Measurements from ENCODE around the gene BCAS3.
"Not testable (repeated sequence)": the region's sequence is repeated elsewhere in the genome, so short reads cannot be mapped to it uniquely, and the experiment has no call there.

The BCAS3 gene

DNA sequence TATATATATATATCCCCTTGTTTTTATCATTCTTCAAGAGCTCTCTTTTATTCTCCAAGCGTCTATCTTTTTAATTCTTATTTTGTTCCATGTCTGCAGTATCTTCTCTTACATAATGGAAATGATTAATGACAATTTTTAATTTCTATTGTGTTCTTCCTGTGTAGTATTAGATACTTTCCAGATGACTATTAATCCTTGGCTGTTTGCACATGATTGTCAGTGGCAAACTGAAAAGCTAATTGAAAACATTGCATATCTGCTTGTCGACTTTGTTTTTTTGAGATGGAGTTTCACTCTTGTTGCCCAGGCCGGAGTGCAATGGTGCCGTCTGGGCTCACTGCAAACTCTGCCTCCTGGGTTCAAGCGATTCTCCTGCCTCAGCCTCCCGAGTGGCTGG is 124.7 kb downstream of the BCAS3 start:
- no peak for DNase-seq

DNA sequence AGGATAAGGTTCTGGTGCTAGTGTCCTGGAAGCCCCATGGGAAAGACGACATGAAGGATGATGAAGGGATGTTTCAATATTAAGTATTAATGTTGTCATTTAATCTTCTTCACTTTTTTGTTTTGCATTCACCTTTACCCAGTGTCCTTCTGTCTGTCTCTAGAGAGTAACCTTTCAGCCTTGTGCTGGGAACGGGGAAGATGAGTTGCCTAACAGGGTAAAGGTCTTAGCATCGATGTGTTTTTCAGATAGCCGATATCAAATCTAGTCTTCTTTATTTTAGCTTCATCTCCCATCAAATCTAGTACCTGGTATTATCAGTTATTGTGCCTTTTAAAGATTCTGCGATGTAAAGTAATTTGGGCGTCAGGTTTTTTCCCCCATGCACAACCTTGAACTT is 125.4 kb downstream of the BCAS3 start:
- DNase-seq = no peak

DNA sequence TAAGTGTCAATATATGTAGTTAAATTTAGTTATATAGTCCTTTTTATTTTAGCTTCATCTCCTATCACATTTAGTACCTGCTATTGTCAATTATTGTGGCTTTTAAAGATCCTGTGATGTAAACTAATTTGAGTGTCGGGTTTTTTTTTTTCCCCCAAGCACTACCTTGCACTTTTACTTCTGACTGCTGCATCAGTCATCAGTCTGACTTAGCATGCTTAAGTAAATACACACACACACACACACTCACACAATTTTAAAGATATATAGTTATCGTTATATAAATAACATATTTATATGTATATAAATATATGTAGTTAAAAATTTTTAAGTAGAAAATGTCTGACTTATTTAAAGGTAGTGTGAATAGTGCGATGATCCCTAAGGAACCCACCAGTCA is 127.2 kb downstream of the BCAS3 start:
- no peak for DNase-seq

DNA sequence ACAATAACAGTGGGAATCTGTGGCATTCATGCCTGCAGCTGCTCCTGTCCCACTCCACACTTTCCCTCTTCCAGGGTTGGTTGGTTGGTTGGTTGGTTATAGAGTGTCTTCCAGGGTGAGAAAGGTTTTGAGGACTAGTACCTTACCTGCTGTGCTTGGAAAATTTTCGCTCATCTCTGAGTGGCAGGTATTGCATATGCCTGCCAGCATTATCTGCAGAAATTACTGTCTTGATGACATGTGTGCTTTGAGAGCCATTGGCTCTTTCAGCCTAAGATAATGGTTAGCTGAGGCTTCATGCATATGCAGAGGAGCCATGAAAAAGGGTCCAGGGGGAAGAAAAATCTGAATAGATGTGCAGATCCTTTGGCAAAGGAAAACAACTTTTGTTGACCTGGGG is 131.8 kb downstream of the BCAS3 start:
- DNase-seq = no peak

DNA sequence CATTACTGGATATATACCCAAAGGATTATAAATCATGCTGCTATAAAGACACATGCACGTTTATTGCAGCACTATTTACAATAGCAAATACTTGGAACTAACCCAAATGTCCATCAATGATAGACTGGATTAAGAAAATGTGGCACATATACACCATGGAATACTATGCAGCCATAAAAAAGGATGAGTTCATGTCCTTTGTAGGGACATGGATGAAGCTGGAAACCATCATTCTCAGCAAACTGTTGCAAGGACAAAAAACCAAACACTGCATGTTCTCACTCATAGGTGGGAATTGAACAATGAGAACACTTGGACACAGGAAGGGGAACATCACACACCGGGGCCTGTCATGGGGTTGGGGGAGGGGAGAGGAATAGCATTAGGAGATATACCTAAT is 137.3 kb downstream of the BCAS3 start:
- not testable (repeated sequence) for DNase-seq

DNA sequence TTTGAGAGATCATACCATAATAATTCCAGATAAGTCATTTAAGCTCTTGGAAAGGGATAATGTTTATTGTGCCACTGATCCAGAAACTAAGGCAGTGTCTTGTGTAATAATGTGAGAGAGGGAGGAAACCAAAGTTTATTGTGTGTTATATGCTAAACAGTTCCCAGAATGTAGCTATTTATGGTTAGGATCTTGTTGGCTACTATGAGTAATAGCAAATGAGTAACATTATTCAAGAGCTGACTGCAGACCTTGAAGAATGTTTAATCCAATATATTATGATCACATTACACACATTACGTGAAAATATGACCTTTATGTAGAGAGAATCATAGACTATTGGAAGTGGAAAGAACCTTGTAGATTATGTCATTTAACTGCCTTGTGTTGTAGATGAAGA is 139.5 kb downstream of the BCAS3 start:
- DNase-seq = peak in 1 of 4 experiments; percentile 7

DNA sequence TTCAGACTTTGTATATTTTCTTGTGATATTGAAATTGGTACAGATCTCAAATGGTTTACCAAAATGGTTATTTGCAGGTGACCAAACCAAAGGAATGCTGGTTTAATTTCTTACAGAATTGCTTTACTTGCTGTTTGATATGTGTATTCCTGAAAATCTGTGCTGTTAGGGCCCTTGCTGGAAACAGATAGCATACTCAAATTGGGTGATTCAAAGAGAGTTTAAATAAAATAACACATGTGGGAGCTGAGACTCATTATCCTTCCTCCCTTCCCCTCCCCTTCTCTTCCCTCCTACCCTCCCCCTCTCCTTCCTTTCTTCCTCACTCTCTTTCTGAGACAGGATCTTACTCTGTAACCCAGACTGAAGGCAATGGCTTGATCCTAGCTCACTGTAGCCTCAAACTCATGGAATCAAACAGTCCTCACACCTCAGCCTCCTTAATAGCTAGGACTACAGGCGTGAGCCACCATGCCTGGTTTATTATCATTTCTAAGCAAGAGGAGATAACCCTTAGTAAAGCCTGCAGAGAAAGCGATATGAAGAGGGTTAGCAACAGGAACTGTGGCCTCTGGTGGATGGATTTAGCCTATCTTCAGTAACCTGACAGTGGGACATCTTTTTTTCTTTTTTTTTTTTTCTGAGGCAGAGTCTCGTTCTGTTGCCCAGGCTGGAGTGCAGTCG is 141.9 kb downstream of the BCAS3 start:
- DNase-seq = no peak

DNA sequence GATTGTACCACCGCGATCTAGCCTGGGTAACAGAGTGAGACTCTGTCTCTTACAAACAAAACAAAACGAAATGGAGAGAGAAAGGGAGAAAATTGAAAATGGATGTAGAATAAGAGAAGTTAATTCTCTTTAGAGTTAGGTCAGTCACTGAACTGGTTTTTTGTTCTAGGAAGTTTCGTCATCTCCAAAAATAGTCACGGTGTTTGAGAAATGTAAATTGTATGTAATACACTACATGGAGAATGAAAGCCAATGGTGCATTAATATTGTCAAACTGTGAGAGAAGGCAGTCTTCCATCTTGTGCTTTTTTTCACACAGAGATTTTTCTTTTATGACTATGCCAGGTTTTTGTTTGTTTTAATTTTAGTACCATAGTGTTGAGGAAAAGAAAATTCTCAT is 145.9 kb downstream of the BCAS3 start:
- peak in 3 of 4 experiments; percentile 11 to 48 (median 45) for DNase-seq

DNA sequence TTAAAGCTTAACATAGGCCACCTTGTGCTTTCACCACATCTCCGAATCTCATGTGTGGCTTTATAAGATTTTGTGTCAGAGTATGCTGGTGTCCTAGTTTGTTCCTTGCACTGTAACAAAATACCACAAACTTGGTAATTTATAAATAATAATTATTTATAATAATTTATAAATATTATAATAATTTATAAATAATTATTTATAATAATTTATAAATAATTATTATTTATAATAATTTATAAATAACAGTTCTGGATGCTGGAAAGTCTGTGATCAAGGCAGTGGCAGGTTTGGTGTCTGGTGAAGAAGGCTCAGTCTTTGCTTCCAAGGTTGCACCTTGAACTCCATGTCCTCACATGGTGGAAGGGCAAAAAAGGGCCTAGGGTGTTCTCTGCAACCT is 147.7 kb downstream of the BCAS3 start:
- DNase-seq = no peak

DNA sequence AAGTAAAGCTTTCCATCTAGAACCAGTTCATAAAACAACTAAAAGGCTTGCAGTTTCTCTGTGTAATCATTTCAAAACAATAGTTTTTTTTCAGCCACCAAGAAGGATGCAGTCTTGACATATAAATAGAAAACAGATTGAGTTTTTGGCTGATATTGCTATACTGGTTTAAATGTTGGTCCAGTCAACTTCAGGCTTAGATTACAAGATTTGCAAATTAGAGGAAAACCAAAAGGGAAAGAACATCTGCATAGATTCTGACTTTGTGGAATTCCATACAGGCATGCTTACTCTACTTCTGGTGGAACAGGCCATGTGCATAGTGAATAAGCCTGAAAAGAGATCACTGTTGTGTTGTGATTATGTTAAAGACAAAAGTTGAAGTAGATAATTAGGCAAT is 150.3 kb downstream of the BCAS3 start:
- DNase-seq = no peak

DNA sequence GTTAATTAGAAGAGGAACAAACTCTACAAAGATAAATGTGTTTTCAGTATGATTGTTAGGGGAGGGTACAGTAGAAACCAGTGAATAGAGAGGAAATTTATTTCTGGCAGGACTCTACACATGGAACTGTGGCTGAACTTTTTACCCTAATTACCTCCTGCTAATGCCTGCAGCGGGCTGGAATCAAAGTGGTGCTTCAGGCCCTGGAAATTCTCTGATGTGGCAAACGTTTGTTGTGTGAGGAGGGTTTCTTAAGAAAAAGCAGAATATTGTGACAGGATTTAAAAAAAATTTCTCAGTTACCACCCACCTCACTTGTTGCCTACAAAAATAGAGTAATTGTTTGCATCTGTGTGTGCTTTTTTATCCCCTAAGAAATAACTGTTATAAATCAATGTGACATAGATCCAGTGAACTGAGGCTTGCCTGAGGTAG is 154.5 kb downstream of the BCAS3 start:
- DNase-seq = no peak

DNA sequence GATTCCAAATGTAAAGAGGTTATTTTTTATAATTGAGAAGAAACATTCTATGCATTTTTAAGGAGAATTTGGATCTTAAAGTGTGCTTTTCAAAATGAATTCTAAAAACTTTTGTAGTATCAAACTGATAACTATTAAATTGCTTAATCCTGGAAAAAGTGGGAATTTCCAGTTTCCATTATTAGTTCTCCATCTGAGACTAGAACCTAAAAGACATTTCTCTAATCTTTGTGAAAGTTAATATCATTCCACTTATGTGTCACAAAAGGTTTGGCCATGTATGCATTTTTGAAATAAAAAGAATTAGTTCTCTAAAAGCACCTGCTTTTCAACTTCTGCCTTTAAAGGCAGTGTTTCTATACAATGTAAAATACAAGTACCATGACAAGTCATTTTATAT is 155.0 kb downstream of the BCAS3 start:
- DNase-seq = no peak

DNA sequence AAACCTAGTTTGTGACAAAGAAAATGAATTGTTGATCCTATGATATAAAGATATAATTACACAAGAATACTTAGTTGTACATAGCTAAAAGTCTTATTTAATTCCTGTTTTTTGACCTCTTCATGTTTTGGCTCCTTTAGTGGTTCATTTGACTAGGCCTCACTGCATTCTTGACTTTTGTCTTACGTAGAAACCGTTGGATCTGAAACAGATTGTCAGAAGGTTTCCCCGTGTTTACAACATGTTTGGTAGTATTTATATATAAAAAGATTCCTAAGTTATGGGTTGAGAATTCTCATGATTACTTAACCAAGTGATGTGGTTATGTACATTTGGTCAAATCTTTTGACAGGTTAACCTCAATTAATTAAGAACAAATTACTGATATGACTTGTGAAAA is 162.8 kb downstream of the BCAS3 start:
- no peak for DNase-seq

DNA sequence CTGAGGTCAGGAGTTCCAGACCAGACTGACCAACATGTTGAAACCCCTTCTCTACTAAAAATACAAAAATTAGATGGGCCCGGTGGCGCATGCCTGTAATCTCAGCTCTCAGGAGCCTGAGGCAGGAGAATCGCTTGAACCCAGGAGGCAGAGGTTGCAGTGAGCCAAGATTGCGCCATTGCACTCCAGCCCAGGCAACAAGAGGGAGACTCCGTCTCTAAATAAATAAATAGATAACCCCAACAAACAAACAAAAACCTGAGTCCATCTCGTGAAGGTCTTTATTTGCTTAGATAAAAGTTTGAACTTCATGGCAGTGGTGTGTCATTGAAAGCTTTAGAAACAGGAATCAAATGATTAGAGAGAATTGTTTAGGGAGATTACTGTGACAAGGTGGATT is 167.4 kb downstream of the BCAS3 start:
- no peak for DNase-seq

DNA sequence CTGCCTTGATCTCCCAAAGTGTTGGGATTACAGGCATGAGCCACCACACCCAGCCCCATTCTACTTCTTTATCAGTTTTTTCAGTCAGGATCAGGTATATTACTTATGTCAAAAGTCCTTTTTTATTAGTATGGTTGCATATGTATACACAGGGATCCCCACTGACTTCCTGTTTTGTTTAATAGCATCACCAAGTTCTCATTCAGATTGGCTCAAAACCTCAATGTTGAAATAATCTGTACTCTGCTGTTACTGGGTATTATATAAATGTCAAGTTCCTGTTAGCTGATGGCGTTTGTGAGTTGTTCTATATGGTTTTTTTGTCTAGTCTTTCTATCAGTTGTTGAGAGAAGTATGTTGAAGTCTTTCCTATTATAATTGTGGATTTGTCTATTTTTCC is 168.5 kb downstream of the BCAS3 start:
- peak; percentile 9 to 74 (median 38) for DNase-seq

DNA sequence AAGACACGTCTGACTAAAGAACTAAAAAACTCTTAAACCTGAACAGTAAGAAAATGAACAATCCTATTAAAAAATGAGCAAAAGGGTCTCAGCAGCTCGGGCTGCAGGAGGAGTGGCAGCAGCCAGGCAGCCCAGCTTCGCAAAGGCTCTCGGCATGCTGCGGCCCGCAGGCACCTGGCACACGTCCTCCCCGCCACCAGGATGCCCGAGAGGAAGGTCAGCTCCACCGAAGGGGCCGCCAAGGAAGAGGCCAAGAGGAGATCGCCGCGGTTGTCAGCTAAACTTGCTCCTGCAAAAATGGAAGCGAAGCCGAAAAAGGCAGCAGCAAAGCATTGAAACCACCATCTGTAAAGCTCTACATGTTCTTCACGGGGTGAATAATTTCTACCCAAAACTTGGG is 173.5 kb downstream of the BCAS3 start:
- DNase-seq = no peak

DNA sequence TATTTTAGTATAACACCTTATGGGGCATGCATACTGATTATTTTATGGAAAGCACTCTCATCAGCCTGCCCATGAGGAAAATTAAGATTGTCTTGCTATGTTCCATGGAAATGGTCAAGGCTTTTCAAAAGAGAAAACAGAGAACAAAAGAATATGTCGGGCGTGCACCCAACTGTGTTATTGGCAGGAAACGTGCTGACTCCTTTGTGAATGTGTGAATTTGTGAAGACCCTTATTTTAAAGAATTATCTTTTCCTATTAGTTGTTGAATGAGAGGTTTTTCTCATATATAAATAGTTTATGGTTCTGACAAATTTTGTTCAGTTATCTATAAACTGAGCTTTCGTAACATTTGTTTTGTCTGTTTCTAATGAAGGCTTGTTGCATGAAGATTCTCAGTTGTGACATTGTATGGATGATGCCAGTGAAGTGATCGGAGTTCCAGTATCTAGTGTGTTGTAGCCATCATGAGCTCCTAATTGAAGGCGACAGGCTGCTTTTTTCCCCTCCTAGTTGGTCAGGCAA is 180.0 kb downstream of the BCAS3 start:
- no peak for DNase-seq

DNA sequence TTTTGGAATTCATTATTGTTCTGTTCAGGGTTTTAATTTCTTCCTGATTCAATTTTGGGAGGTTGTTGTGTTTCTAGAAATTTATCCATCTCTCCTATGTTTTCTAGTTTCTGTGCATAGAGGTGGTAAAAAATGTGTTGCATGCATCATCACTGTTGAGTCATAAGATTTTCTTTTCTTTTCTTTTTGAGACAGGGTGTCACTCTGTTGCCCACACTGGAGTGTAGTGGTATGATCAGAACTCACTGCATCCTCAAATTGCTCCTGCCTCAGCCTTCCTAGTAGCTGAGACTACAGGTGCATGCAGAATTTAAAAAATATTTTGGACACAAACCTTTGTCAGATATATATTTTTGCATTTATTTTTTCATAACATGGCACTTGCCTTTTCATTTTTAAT is 184.8 kb downstream of the BCAS3 start:
- no peak for DNase-seq

DNA sequence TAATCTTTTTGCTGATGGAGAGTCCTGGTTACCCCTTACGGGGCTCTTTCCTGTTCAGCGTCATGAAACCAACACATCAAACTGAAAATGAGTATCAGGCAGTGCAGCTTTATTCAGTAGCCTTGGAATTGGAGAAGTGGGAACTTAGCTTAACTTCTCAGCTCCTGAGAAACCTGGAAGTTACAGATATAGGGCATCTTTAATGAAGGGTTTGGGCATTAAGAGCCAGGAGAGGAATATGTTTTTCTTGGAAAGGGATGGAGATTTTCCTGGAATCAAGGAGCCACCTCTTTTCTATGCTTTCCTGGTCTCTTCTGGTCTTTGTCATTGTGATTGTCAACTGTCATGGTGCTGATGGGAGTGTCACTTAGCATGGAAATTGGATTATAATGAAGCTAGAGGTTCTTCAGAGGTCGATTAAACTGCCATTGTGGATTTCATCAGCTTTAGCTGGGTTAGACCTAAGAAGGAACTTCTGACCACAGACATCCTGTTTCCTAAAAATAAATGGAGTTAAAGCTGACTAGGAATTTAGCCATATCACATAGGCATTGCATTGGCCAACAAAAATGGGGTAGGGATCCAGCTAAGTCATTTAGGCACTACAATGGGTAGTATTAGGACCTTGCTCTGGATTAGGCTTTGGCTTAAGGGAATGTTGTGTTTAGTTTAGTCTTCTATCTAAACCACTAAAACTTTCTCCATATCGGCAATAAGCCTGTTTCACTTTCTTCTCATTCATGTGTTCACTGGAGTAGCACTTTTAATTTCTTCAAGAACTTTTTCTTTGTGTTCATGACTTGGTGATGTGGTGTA is 186.4 kb downstream of the BCAS3 start:
- DNase-seq = peak; percentile 38 to 76 (median 64)

DNA sequence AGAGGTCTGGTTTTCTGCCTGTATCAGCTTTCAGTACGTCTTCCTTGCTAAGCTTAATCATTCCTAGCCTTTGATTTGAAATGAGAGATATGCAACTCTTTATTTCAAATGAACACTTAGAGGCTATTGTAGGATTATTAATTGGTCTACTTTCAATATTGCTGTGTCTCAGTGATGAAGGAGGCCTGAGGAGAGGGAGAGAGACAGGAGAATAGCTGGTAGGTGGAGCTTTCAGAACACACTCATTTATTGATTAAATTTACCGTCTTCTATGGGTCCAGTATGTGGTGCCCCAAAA is 187.0 kb downstream of the BCAS3 start:
- DNase-seq = no peak

DNA sequence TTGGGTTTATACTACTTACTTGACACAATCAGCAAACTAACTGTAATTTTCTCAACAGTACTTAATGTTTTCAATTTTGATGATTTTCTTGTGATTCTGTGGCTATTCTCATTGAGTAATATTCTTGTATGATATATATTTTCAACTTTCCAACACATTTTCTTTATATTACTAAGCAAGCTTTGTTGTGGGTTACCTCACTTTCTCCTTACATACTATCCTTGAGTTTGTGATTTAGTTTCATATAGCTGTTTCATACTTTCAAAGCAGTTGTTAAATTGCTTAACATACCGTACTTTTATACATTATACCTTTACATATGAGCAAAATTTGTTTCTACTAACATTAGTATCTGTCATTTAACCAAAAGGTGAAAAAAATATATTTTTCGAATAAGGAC is 197.1 kb downstream of the BCAS3 start:
- DNase-seq = no peak

DNA sequence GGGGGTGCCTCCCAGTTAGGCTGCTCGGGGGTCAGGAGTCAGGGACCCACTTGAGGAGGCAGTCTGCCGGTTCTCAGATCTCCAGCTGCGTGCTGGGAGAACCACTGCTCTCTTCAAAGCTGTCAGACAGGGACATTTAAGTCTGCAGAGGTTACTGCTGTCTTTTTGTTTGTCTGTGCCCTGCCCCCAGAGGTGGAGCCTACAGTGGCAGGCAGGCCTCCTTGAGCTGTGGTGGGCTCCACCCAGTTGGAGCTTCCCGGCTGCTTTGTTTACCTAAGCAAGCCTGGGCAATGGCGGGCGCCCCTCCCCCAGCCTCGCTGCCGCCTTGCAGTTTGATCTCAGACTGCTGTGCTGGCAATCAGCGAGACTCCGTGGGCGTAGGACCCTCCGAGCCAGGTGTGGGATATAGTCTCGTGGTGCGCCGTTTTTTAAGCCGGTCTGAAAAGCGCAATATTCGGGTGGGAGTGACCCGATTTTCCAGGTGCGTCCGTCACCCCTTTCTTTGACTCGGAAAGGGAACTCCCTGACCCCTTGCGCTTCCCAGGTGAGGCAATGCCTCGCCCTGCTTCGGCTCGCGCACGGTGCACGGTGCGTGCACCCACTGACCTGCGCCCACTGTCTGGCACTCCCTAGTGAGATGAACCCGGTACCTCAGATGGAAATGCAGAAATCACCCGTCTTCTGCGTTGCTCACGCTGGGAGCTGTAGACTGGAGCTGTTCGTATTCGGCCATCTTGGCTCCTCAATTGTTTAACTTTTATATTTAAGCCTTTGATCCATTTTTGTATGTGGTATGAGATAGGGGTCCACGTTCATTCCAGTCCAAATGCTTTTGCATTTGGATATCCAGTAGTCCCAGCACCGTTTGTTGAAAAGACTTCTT is 209.3 kb downstream of the BCAS3 start:
- not testable (repeated sequence) for DNase-seq

DNA sequence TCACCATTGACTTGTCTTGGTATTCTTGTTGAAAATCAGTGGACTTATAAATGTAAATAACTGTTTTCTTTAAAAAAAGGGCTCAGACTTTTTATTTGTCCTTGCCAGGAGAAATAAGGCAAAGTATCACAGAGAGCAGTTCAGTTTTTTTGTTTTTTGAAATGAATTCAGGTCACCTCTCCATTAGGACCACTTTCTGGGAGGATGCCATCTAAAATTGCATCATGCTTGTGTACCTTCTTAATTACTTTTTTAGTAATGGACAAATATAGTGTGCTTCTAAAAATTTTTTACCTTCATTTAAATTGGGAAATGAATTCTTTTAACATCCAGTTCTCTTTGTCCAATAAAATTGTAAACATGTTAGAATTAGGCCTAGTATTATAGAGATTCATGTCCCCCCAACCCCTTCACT is 210.0 kb downstream of the BCAS3 start:
- no peak for DNase-seq
